OCI-LY7 (cell line): ENCODE measurements around the gene ANKRD62. TPM values are rescaled to one million over a fixed set of nuclear protein-coding genes. Genes with fewer than 3 reads are reported as not detected.

ENCODE experiments used
- BruUV-seq: library from RNA; stranded (reverse); fragments of 400-500 nt; replicated peaks from 2 replicates; lab custom pipeline; 2021; lab: Mats Ljungman, UMichigan
- CTCF ChIA-PET: fragments of 300-600 bp; sonication (Branson Sonifier 250); formaldehyde crosslinking; loops from one replicate; lab custom pipeline; 2022; ENCODE audit warnings: antibody characterized with exemption; ENCODE audit not compliant: unreplicated experiment; lab: Charles Lee
- POLR2A ChIA-PET: fragments of 300-600 bp; sonication (Branson Sonifier 250); formaldehyde crosslinking; loops from one replicate; lab custom pipeline; 2022; ENCODE audit warnings: antibody characterized with exemption; lab: Charles Lee
- DNase-seq: peaks from one replicate; pipeline ENCODE4 v3.0.0-alpha.2; 2015; ENCODE audit warnings: low spot score
- H2AFZ ChIP-seq: fragments of 200-600 bp; sonication (generic), shearing (Covaris generic); 2 replicates; pipeline ENCODE4 v1.6.1; 2014; ENCODE audit warnings: mild to moderate bottlenecking, antibody characterized with exemption, low read length, moderate library complexity
- H3K27ac ChIP-seq: fragments of 200-600 bp; sonication (generic); 2 replicates; pipeline ENCODE4 v1.5.1; 2014; ENCODE audit warnings: mixed run types, low read depth, mild to moderate bottlenecking, moderate library complexity, low read length, inconsistent platforms; ENCODE audit not compliant: poor library complexity, severe bottlenecking
- H3K36me3 ChIP-seq: fragments of 200-600 bp; sonication (generic); 2 replicates; pipeline ENCODE4 v1.6.1; 2014; ENCODE audit warnings: mild to moderate bottlenecking, antibody characterized with exemption, low read length, moderate library complexity, mixed read lengths; ENCODE audit not compliant: insufficient read depth
- H3K4me1 ChIP-seq: fragments of 200-600 bp; sonication (generic); 2 replicates; pipeline ENCODE4 v1.5.1; 2014; ENCODE audit warnings: mild to moderate bottlenecking, low read length; ENCODE audit not compliant: insufficient read depth, poor library complexity, severe bottlenecking
- H3K4me2 ChIP-seq: fragments of 200-600 bp; sonication (generic); 2 replicates; pipeline ENCODE4 v1.6.1; 2014; ENCODE audit warnings: mild to moderate bottlenecking, low read length
- H3K4me3 ChIP-seq: fragments of 200-600 bp; sonication (generic); 2 replicates; pipeline ENCODE4 v1.5.1; 2014; ENCODE audit warnings: mild to moderate bottlenecking, low read depth, low read length; ENCODE audit not compliant: poor library complexity, severe bottlenecking
- H3K79me2 ChIP-seq: fragments of 200-600 bp; sonication (generic); 2 replicates; pipeline ENCODE4 v1.6.1; 2016; ENCODE audit warnings: low read depth, mild to moderate bottlenecking, low read length, moderate library complexity, mixed read lengths; ENCODE audit not compliant: insufficient read depth
- H3K9me2 ChIP-seq: fragments of 200-600 bp; sonication (generic); 2 replicates; pipeline ENCODE4 v1.6.1; 2016; ENCODE audit warnings: mild to moderate bottlenecking, low read length, mixed read lengths; ENCODE audit not compliant: insufficient read depth
- H3K9me3 ChIP-seq: fragments of 200-600 bp; sonication (generic); 2 replicates; pipeline ENCODE4 v1.6.1; 2014; ENCODE audit warnings: mild to moderate bottlenecking, mixed run types, low read length, mixed read lengths
- H4K20me1 ChIP-seq: fragments of 200-600 bp; sonication (generic); 2 replicates; pipeline ENCODE4 v1.6.1; 2014; ENCODE audit warnings: mild to moderate bottlenecking, antibody characterized with exemption, low read length, moderate library complexity, mixed read lengths; ENCODE audit not compliant: insufficient read depth
- CTCF ChIP-seq: fragments of 200-600 bp; sonication (generic); conservative IDR thresholded peaks from 2 replicates; pipeline ENCODE4 v1.5.1; 2014; ENCODE audit warnings: mild to moderate bottlenecking, antibody characterized with exemption, low read length, moderate library complexity, mixed read lengths
- EZH2phosphoT487 ChIP-seq: fragments of 200-600 bp; sonication (generic); IDR thresholded peaks from 2 replicates; pipeline ENCODE4 v1.6.1; 2018; ENCODE audit warnings: low read depth, borderline replicate concordance, mild to moderate bottlenecking, mixed run types, antibody characterized with exemption, low read length, moderate library complexity, mixed read lengths
- intact Hi-C: fragments of 100-400 bp; cut with micrococcal nuclease; formaldehyde crosslinking; loops from one replicate; pipeline ENCODE4 v1.10.0; 2022; ENCODE audit not compliant: unreplicated experiment
- total RNA-seq, 2 experiments: library from RNA; depleted of rRNA in 1 of 2; stranded (reverse); fragments of >200 nt in 1 of 2; shearing (Covaris generic) in 1 of 2; gene quantifications; 2 replicates each; pipeline ENCODE4 v1.2.3, GENCODE V29; 2014 to 2022

ANKRD62 gene
- total RNA-seq, 2 experiments from 2014 or later, result 4.1 to 7.3 TPM

GRCh38 chr18:12053289-12053688, 40.4 kb upstream of the ANKRD62 start:
- Histone ChIP-seq H3K27ac (peak overlapping the region; percentile 82), H3K79me2 (no peaks in the 10 kb centered on the region), H2AFZ (peak overlapping the region; percentile 92), H3K4me2 (peak overlapping the region; percentile 71), H3K4me3 (peak overlapping the region; percentile 16), H3K9me3 (peaks cover 8% of the 10 kb centered on the region; the same call in 1 of the 2 replicates), H3K4me1 (peaks cover 60% of the 10 kb centered on the region), H4K20me1 (no peaks in the 10 kb centered on the region), H3K9me2 (no peaks in the 10 kb centered on the region), H3K36me3 (no peaks in the 10 kb centered on the region)
- BruUV-seq, result no TSS peak
- no peak for TF ChIP-seq CTCF
- TF ChIP-seq EZH2phosphoT487, result no peak
- DNase-seq, result peak; percentile 74
- intact Hi-C loops, result loop anchor here (5.0 to 10.0 kb wide), 3 partner anchors 182 to 324 kb away; partner anchors contain the start of genes AFG3L2 and CHMP1B
- POLR2A ChIA-PET, result interaction anchor here (0.6 kb wide), 1 partner anchor 86 kb away, joined by 3 read pairs; no protein-coding TSS in a partner anchor
- CTCF ChIA-PET, result no interaction called here

- Histone ChIP-seq H3K4me2 (no peak overlapping the region), H3K9me3 (peaks cover 8% of the 10 kb centered on the region; the same call in 1 of the 2 replicates), H3K4me3 (no peak overlapping the region), H2AFZ (no peak overlapping the region), H3K4me1 (peaks cover 38% of the 10 kb centered on the region), H3K27ac (no peak overlapping the region), H3K36me3 (no peaks in the 10 kb centered on the region), H3K9me2 (no peaks in the 10 kb centered on the region), H3K79me2 (no peaks in the 10 kb centered on the region), H4K20me1 (no peaks in the 10 kb centered on the region)
- POLR2A ChIA-PET, result no interaction called here
- no peak for TF ChIP-seq CTCF
- no peak for TF ChIP-seq EZH2phosphoT487
- BruUV-seq, result no TSS peak
- DNase-seq, result no peak
- CTCF ChIA-PET, result no interaction called here
- intact Hi-C loops, result loop anchor here (10.0 kb wide), 1 partner anchor 179 kb away; no protein-coding TSS in a partner anchor
Observed at GRCh38 chr18:12056034-12056883, 37.4 kb upstream of the ANKRD62 start.
